ENCODE data around the gene MAGI2. TPM values are rescaled to one million over a fixed set of nuclear protein-coding genes. Genes with fewer than 3 reads are reported as not detected.

The MAGI2 gene
- total RNA-seq, 1 donor from 2014 or later, result 2.5 TPM

DNA sequence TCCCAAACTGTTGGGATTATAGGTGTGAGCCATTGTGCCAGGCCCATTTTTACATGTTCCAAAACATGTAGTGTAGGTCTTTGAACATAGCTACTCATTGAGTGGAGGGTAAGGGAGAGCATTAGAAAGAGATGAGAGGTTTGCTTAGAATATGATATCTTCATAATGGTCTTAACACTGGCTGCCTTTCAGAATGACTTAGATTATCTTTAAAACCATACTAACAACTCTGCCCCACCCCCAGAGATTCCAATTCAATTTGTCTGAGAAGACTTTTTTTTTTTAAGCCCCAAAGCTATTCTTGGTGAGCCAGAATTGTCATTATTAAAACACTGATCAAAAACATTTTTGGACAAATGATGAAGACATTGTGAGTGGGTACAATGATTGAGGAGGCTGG lies 1486.0 kb downstream of the MAGI2 start:
- TF ChIP-seq, protein P1, sequence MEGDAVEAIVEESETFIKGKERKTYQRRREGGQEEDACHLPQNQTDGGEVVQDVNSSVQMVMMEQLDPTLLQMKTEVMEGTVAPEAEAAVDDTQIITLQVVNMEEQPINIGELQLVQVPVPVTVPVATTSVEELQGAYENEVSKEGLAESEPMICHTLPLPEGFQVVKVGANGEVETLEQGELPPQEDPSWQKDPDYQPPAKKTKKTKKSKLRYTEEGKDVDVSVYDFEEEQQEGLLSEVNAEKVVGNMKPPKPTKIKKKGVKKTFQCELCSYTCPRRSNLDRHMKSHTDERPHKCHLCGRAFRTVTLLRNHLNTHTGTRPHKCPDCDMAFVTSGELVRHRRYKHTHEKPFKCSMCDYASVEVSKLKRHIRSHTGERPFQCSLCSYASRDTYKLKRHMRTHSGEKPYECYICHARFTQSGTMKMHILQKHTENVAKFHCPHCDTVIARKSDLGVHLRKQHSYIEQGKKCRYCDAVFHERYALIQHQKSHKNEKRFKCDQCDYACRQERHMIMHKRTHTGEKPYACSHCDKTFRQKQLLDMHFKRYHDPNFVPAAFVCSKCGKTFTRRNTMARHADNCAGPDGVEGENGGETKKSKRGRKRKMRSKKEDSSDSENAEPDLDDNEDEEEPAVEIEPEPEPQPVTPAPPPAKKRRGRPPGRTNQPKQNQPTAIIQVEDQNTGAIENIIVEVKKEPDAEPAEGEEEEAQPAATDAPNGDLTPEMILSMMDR (IDR thresholded peaks at IDR 0.05; ENCODE audit: insufficient read depth, low read length, poor library complexity, severe bottlenecking), result no peak
- H3K4me3 ChIP-seq (ENCODE audit: low read depth, low read length), result no peak overlapping the region
- H3K27me3 ChIP-seq (ENCODE audit: control insufficient read depth, insufficient read depth, low read length), result no peaks in the 10 kb centered on the region
- DNase-seq (ENCODE audit: low read depth), result no peak
- no peaks in the 10 kb centered on the region for H3K36me3 ChIP-seq (ENCODE audit: control insufficient read depth, insufficient read depth, low read length)

Measured in kidney epithelial cell (primary cell).